ENCODE data around the gene COL27A1.

DNA sequence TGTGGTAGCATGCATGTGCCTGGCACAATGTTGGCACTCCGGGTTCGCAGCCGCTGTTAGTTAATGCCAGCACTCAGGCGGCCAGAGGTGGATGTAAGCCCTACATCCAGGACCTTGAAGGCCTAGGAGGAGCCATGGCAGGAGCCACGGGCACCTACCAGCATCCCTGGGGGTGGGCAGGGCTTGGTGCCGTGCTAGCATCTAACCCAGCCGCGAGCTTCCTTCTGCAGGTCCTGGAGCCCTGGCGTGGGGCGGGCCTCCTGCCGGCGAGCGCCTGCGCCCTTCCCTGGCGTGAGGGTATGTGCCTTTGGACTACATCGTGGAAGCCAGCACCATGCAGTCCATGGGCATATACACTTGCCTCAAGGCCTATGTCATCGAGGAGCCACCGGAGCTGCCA lies 53.8 kb downstream of the COL27A1 start:
- TF ChIP-seq, protein P1, sequence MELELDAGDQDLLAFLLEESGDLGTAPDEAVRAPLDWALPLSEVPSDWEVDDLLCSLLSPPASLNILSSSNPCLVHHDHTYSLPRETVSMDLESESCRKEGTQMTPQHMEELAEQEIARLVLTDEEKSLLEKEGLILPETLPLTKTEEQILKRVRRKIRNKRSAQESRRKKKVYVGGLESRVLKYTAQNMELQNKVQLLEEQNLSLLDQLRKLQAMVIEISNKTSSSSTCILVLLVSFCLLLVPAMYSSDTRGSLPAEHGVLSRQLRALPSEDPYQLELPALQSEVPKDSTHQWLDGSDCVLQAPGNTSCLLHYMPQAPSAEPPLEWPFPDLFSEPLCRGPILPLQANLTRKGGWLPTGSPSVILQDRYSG (tag; conservative IDR thresholded peaks at IDR 0.05; ENCODE audit: low read depth), result no peak
- TF ChIP-seq POLR2AphosphoS5 (IDR thresholded peaks at IDR 0.05; ENCODE audit: control insufficient read depth, insufficient read depth, low read depth, low read length) (no peak), ZNF354B (CRISPR knock-in tag; IDR thresholded peaks at IDR 0.05) (no peak), EZH2 (IDR thresholded peaks at IDR 0.05; ENCODE audit: borderline replicate concordance, low read depth, low read length) (no peak), GABPB1 (CRISPR knock-in tag; IDR thresholded peaks at IDR 0.05) (no peak), CTBP1 (IDR thresholded peaks at IDR 0.05; ENCODE audit: borderline replicate concordance) (no peak), CTCF (IDR thresholded peaks at IDR 0.05 in 2 of 3, conservative IDR thresholded peaks at IDR 0.05 in 1 of 3; ENCODE audit: insufficient read depth in 2 of 3, low read depth in 1 of 3, low read length in 3 of 3) (no peak), CAMTA2 (CRISPR knock-in tag; conservative IDR thresholded peaks at IDR 0.05) (no peak), TBP (optimal IDR thresholded peaks at IDR 0.05; ENCODE audit: low read depth, low read length) (no peak), CHD4 (IDR thresholded peaks at IDR 0.05; ENCODE audit: insufficient read depth, insufficient replicate concordance, low read depth, low read length, poor library complexity, severe bottlenecking) (no peak), ZNF699 (CRISPR knock-in tag; IDR thresholded peaks at IDR 0.05; ENCODE audit: insufficient replicate concordance) (no peak)
- TF ChIP-seq, protein P2, sequence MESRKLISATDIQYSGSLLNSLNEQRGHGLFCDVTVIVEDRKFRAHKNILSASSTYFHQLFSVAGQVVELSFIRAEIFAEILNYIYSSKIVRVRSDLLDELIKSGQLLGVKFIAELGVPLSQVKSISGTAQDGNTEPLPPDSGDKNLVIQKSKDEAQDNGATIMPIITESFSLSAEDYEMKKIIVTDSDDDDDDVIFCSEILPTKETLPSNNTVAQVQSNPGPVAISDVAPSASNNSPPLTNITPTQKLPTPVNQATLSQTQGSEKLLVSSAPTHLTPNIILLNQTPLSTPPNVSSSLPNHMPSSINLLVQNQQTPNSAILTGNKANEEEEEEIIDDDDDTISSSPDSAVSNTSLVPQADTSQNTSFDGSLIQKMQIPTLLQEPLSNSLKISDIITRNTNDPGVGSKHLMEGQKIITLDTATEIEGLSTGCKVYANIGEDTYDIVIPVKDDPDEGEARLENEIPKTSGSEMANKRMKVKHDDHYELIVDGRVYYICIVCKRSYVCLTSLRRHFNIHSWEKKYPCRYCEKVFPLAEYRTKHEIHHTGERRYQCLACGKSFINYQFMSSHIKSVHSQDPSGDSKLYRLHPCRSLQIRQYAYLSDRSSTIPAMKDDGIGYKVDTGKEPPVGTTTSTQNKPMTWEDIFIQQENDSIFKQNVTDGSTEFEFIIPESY (CRISPR knock-in tag; IDR thresholded peaks at IDR 0.05), result no peak
- TF ChIP-seq, protein P3, sequence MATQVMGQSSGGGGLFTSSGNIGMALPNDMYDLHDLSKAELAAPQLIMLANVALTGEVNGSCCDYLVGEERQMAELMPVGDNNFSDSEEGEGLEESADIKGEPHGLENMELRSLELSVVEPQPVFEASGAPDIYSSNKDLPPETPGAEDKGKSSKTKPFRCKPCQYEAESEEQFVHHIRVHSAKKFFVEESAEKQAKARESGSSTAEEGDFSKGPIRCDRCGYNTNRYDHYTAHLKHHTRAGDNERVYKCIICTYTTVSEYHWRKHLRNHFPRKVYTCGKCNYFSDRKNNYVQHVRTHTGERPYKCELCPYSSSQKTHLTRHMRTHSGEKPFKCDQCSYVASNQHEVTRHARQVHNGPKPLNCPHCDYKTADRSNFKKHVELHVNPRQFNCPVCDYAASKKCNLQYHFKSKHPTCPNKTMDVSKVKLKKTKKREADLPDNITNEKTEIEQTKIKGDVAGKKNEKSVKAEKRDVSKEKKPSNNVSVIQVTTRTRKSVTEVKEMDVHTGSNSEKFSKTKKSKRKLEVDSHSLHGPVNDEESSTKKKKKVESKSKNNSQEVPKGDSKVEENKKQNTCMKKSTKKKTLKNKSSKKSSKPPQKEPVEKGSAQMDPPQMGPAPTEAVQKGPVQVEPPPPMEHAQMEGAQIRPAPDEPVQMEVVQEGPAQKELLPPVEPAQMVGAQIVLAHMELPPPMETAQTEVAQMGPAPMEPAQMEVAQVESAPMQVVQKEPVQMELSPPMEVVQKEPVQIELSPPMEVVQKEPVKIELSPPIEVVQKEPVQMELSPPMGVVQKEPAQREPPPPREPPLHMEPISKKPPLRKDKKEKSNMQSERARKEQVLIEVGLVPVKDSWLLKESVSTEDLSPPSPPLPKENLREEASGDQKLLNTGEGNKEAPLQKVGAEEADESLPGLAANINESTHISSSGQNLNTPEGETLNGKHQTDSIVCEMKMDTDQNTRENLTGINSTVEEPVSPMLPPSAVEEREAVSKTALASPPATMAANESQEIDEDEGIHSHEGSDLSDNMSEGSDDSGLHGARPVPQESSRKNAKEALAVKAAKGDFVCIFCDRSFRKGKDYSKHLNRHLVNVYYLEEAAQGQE (IDR thresholded peaks at IDR 0.05; ENCODE audit: borderline replicate concordance), result no peak
- TF ChIP-seq, protein P3 (CRISPR knock-in tag; IDR thresholded peaks at IDR 0.05; ENCODE audit: low read depth), result no peak

Measured in K562 (cell line).